Measurements from ENCODE around the gene PLEK.

GRCh38 chr2:68416081-68416675, 51.1 kb downstream of the PLEK start:
- TF ChIP-seq CTCF (conservative IDR thresholded peaks at IDR 0.05) (no peak), ZFX (IDR thresholded peaks at IDR 0.05) (no peak)

Data from C4-2B (cell line).